Putamen (tissue), 1 donor: ENCODE results near the gene MED26.
"Not testable (repeated sequence)": the region's sequence is repeated elsewhere in the genome, so short reads cannot be mapped to it uniquely, and the experiment has no call there.

Experiments
- DNase-seq: peaks from one replicate; pipeline ENCODE4 v3.0.0-alpha.2; 2016; ENCODE audit warnings: low spot score

The MED26 gene

GRCh38 chr19:16572332-16573211, 55.4 kb downstream of the MED26 start, which contains the start of gene SLC35E1:
TSS of gene SLC35E1 (minus strand) at chr19:16572415. CDS start at chr19:16572364, 51 bp downstream.
- DNase-seq: peak; percentile 96

GRCh38 chr19:16571822-16572331, 56.1 kb downstream of the MED26 start:
- DNase-seq: no peak

GRCh38 chr19:16571283-16571682, 56.7 kb downstream of the MED26 start:
- DNase-seq: no peak

GRCh38 chr19:16569609-16570320, 58.2 kb downstream of the MED26 start:
- no peak for DNase-seq

- DNase-seq: no peak
These were observed 61.3 kb downstream of the MED26 start for GRCh38 chr19:16566702-16567101.

GRCh38 chr19:16566161-16566560, 61.8 kb downstream of the MED26 start:
- DNase-seq: no peak

- no peak for DNase-seq
These were observed 63.2 kb downstream of the MED26 start for GRCh38 chr19:16564842-16565241.

- DNase-seq: no peak
These were observed 65.4 kb downstream of the MED26 start for GRCh38 chr19:16562608-16563025.

- no peak for DNase-seq
These were observed 66.6 kb downstream of the MED26 start for GRCh38 chr19:16561382-16561781.

GRCh38 chr19:16559780-16560276, 68.2 kb downstream of the MED26 start:
- DNase-seq: no peak

- DNase-seq: no peak
These were observed 73.2 kb downstream of the MED26 start for GRCh38 chr19:16554776-16555175.

- not testable (repeated sequence) for DNase-seq
These were observed 76.1 kb downstream of the MED26 start for GRCh38 chr19:16551902-16552301.

GRCh38 chr19:16548956-16549355, 79.0 kb downstream of the MED26 start:
- DNase-seq: no peak

- DNase-seq: no peak
These were observed 83.4 kb downstream of the MED26 start for GRCh38 chr19:16544473-16545231.

- not testable (repeated sequence) for DNase-seq
These were observed 84.3 kb downstream of the MED26 start for GRCh38 chr19:16543734-16544133.

- no peak for DNase-seq
These were observed 85.0 kb downstream of the MED26 start for GRCh38 chr19:16542910-16543472.

- peak; percentile 96 for DNase-seq
These were observed 85.7 kb downstream of the MED26 start, which contains the start of gene CHERP for GRCh38 chr19:16542045-16542909. TSS of gene CHERP (minus strand) at chr19:16542437. CDS start at chr19:16542378, 59 bp downstream.

- no peak for DNase-seq
These were observed 86.4 kb downstream of the MED26 start for GRCh38 chr19:16541526-16542044.

GRCh38 chr19:16540948-16541347, 87.1 kb downstream of the MED26 start:
- no peak for DNase-seq

GRCh38 chr19:16537111-16537510, 90.9 kb downstream of the MED26 start:
- DNase-seq: no peak
